Measurements from ENCODE around the gene NIPBL.

Gene NIPBL

DNA sequence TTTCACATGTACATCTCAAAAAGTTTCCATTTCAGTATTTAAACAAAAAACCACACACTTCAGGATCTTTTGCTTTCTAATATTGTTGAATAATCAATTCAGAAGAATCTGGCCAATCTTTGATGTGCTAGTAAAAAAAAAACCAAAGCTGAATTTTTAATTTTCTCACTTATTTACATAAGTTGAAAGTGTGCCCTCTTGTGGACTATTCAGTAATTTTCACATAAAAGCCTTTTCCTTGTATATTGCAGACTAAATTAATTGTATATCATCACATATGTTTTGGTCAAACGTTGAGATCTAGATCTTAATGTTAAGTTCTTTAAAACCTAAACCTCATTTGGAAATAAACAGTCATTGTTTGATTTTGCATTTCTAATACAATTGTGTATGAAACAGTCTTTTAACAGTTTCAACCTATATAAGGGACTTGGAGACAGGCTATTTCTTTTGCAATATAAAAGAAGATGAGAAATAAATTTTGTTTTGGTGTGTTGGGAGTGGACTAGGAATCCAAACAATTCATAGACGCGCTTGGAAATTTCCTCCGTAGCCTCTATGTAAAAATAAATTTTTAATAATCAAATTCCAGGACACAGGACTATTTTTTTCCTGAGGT lies 68.1 kb downstream of the NIPBL start:
- no peak overlapping the region for H3K9ac ChIP-seq (ENCODE audit: low read length)
- H3K27ac ChIP-seq (ENCODE audit: low read depth, low read length), result no peak overlapping the region
- no peaks in the 10 kb centered on the region for H3K36me3 ChIP-seq (ENCODE audit: control insufficient read depth, insufficient read depth, low read length)
- H3K4me3 ChIP-seq (ENCODE audit: low read length), result no peak overlapping the region
- H3K4me1 ChIP-seq (ENCODE audit: control insufficient read depth, insufficient read depth, low read length), result peaks cover 5% of the 10 kb centered on the region
- H3K27me3 ChIP-seq (ENCODE audit: control insufficient read depth, insufficient read depth, low read length), result no peaks in the 10 kb centered on the region

GRCh38 chr5:36945687-36946086 lies 69.1 kb downstream of the NIPBL start:
- Histone ChIP-seq H3K36me3 (ENCODE audit: control insufficient read depth, insufficient read depth, low read length) (no peaks in the 10 kb centered on the region), H3K4me3 (ENCODE audit: low read length) (no peak overlapping the region), H3K4me1 (ENCODE audit: control insufficient read depth, insufficient read depth, low read length) (peaks cover 10% of the 10 kb centered on the region), H3K27me3 (ENCODE audit: control insufficient read depth, insufficient read depth, low read length) (no peaks in the 10 kb centered on the region), H3K27ac (ENCODE audit: low read depth, low read length) (no peak overlapping the region), H3K9ac (ENCODE audit: low read length) (no peak overlapping the region)

- no peaks in the 10 kb centered on the region for H3K27me3 ChIP-seq (ENCODE audit: control insufficient read depth, insufficient read depth, low read length)
- no peak overlapping the region for H3K27ac ChIP-seq (ENCODE audit: low read depth, low read length)
- no peak overlapping the region for H3K4me3 ChIP-seq (ENCODE audit: low read length)
- H3K9ac ChIP-seq (ENCODE audit: low read length), result no peak overlapping the region
- no peaks in the 10 kb centered on the region for H3K36me3 ChIP-seq (ENCODE audit: control insufficient read depth, insufficient read depth, low read length)
- H3K4me1 ChIP-seq (ENCODE audit: control insufficient read depth, insufficient read depth, low read length), result peaks cover 13% of the 10 kb centered on the region
Measured at GRCh38 chr5:36946101-36946500, 69.5 kb downstream of the NIPBL start.

GRCh38 chr5:36948041-36948440 lies 71.5 kb downstream of the NIPBL start:
- no peaks in the 10 kb centered on the region for H3K36me3 ChIP-seq (ENCODE audit: control insufficient read depth, insufficient read depth, low read length)
- peaks cover 14% of the 10 kb centered on the region for H3K4me1 ChIP-seq (ENCODE audit: control insufficient read depth, insufficient read depth, low read length)
- no peak overlapping the region for H3K4me3 ChIP-seq (ENCODE audit: low read length)
- H3K9ac ChIP-seq (ENCODE audit: low read length), result no peak overlapping the region
- H3K27me3 ChIP-seq (ENCODE audit: control insufficient read depth, insufficient read depth, low read length), result no peaks in the 10 kb centered on the region
- no peak overlapping the region for H3K27ac ChIP-seq (ENCODE audit: low read depth, low read length)

DNA sequence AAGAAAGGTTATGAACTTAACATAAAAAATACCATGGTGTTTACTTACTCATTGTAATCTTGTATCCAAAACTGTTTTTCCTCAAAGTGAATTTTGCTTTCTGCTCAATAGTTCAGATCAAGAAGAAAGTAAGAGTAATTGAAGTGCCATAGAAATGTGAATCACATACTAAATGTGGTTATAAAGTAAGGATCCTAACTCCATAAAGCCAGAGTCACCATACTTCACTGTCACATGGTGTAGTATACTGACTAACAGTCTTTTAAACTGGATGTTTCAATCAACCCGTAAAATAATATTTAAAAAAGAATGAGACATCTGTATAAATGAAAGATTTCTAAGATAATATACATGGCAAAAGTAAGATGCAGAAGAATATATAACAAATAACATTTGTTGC lies 72.1 kb downstream of the NIPBL start:
- H3K27ac ChIP-seq (ENCODE audit: low read depth, low read length), result no peak overlapping the region
- no peak overlapping the region for H3K9ac ChIP-seq (ENCODE audit: low read length)
- H3K36me3 ChIP-seq (ENCODE audit: control insufficient read depth, insufficient read depth, low read length), result no peaks in the 10 kb centered on the region
- H3K27me3 ChIP-seq (ENCODE audit: control insufficient read depth, insufficient read depth, low read length), result no peaks in the 10 kb centered on the region
- H3K4me3 ChIP-seq (ENCODE audit: low read length), result no peak overlapping the region
- peaks cover 14% of the 10 kb centered on the region for H3K4me1 ChIP-seq (ENCODE audit: control insufficient read depth, insufficient read depth, low read length)

DNA sequence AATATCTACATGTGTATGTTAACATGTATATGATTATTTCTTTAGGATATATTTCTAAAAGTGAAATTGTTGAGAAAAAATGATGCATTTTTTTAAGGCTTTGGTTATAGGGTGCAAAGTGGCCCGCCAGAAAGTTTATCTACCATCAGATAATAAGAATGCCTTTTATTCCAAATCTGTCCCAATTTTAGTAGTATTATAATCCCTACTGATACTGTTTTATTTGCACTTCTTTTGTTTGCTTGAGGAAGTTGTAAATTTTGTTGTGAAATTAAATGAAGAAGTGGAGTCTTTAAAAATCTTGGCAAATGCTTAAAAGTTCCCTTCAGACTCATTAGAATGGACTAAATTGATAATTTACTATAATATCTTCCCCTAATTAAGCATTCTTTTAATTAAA lies 73.0 kb downstream of the NIPBL start:
- no peak overlapping the region for H3K9ac ChIP-seq (ENCODE audit: low read length)
- no peak overlapping the region for H3K27ac ChIP-seq (ENCODE audit: low read depth, low read length)
- H3K36me3 ChIP-seq (ENCODE audit: control insufficient read depth, insufficient read depth, low read length), result no peaks in the 10 kb centered on the region
- no peak overlapping the region for H3K4me3 ChIP-seq (ENCODE audit: low read length)
- H3K4me1 ChIP-seq (ENCODE audit: control insufficient read depth, insufficient read depth, low read length), result peaks cover 14% of the 10 kb centered on the region
- no peaks in the 10 kb centered on the region for H3K27me3 ChIP-seq (ENCODE audit: control insufficient read depth, insufficient read depth, low read length)

DNA sequence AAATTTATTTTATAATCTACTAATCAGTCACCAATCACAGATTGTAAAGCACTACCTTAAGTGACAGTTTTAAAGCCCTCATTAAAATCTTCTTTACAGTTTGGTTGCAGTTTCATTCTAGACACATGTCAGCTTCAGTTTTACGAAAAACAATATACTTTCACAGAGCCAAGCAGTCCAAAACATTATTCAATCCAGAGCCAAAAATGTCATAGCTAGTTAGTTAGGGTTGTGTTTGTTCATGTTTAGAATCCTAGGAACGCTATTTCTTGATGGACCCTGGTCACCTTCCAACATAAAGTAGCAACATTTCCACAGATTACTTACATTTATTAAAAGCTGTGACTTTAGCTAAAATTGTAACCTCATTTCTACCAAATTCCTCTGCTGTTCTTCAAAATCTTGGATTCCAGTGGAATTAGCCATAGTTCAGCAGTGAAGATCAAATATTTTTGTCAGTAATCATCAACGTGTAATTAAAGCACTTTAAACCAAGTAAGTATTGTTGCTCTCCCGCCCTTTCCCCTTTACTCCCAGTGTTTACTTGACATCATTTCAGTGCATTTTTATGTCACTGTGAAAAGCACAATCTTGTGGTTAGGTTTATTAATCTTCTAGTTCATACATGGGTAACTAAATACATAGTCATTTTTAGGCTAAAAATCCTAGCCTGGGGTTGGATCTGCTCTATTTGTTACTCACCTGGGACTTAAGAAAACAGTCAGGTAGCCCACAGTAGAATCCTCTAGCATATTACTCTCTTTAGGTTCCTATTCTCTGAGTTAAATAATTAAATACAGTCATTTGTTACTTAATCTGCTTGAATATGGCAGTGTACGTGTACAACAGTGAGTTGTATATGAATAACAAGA lies 74.3 kb downstream of the NIPBL start:
- Histone ChIP-seq H3K27me3 (ENCODE audit: control insufficient read depth, insufficient read depth, low read length) (no peaks in the 10 kb centered on the region), H3K27ac (ENCODE audit: low read depth, low read length) (no peak overlapping the region), H3K9ac (ENCODE audit: low read length) (no peak overlapping the region), H3K4me3 (ENCODE audit: low read length) (no peak overlapping the region), H3K36me3 (ENCODE audit: control insufficient read depth, insufficient read depth, low read length) (no peaks in the 10 kb centered on the region), H3K4me1 (ENCODE audit: control insufficient read depth, insufficient read depth, low read length) (peaks cover 14% of the 10 kb centered on the region)

DNA sequence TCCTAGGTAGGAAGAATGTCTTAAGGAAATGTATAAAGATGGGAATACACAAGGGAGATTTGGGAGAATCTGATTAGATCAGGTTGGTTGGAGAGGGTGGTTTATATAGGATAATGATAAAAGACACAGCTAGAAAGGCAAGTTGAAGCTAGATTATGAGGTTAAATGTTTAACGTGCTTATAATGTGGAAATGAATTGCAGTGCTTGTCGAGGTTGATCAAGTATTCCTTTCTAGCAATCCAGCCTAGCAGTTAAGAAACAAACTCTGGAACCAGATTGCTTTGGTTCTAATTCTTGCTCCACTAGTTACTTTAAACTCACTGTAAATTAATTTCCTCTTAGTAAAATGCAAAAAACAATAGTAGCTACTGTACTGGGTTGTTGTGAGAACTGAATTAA lies 76.5 kb downstream of the NIPBL start:
- Histone ChIP-seq H3K36me3 (ENCODE audit: control insufficient read depth, insufficient read depth, low read length) (no peaks in the 10 kb centered on the region), H3K27me3 (ENCODE audit: control insufficient read depth, insufficient read depth, low read length) (no peaks in the 10 kb centered on the region), H3K9ac (ENCODE audit: low read length) (no peak overlapping the region), H3K4me3 (ENCODE audit: low read length) (no peak overlapping the region), H3K4me1 (ENCODE audit: control insufficient read depth, insufficient read depth, low read length) (peaks cover 12% of the 10 kb centered on the region), H3K27ac (ENCODE audit: low read depth, low read length) (no peak overlapping the region)

GRCh38 chr5:36957953-36958537 lies 81.5 kb downstream of the NIPBL start:
- H3K36me3 ChIP-seq (ENCODE audit: control insufficient read depth, insufficient read depth, low read length), result peaks cover 2% of the 10 kb centered on the region
- no peaks in the 10 kb centered on the region for H3K27me3 ChIP-seq (ENCODE audit: control insufficient read depth, insufficient read depth, low read length)
- no peak overlapping the region for H3K4me3 ChIP-seq (ENCODE audit: low read length)
- no peak overlapping the region for H3K27ac ChIP-seq (ENCODE audit: low read depth, low read length)
- H3K4me1 ChIP-seq (ENCODE audit: control insufficient read depth, insufficient read depth, low read length), result no peaks in the 10 kb centered on the region
- H3K9ac ChIP-seq (ENCODE audit: low read length), result no peak overlapping the region

DNA sequence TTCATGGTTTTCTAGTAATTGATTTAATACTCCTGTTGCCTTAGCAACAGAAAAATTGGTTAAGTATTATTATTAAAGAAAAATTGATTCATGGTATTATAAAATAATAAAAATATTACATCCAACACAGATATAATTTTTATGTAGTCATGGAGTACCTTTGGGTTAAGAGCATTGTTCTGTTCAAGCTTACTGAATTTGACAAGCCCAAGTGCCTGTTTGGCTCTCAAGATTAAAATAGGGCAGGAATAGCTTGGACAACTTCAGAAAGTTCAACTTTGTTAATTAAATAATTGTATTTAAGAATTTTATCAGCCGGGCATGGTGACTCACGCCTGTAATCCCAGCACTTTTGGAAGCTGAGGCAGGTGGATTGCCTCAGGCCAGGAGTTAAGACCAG lies 82.0 kb downstream of the NIPBL start:
- Histone ChIP-seq H3K4me3 (ENCODE audit: low read length) (no peak overlapping the region), H3K9ac (ENCODE audit: low read length) (no peak overlapping the region), H3K4me1 (ENCODE audit: control insufficient read depth, insufficient read depth, low read length) (no peaks in the 10 kb centered on the region), H3K27me3 (ENCODE audit: control insufficient read depth, insufficient read depth, low read length) (no peaks in the 10 kb centered on the region), H3K36me3 (ENCODE audit: control insufficient read depth, insufficient read depth, low read length) (peaks cover 2% of the 10 kb centered on the region), H3K27ac (ENCODE audit: low read depth, low read length) (no peak overlapping the region)

DNA sequence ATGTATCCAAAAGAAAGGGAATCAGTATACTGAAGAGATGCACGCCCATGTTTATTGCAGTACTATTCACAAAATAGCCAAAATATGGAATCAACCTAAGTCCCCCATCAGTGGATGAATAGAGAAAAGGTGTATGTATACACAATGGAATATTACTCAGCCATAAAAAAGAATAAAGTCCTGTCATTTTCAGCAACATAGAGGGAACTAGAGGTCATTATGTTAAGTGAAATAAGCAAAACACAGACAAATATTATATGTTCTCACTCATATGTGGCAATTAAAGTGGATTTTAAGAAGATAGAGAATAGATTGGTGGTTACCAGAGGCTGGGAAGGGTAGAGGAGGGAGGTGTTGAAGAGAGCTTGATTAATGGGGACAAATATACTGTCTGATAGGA lies 88.6 kb downstream of the NIPBL start:
- Histone ChIP-seq H3K4me3 (ENCODE audit: low read length) (no peak overlapping the region), H3K9ac (ENCODE audit: low read length) (no peak overlapping the region), H3K36me3 (ENCODE audit: control insufficient read depth, insufficient read depth, low read length) (peaks cover 5% of the 10 kb centered on the region), H3K27me3 (ENCODE audit: control insufficient read depth, insufficient read depth, low read length) (no peaks in the 10 kb centered on the region), H3K4me1 (ENCODE audit: control insufficient read depth, insufficient read depth, low read length) (no peaks in the 10 kb centered on the region), H3K27ac (ENCODE audit: low read depth, low read length) (no peak overlapping the region)

GRCh38 chr5:36969700-36970395 lies 93.3 kb downstream of the NIPBL start:
- H3K27ac ChIP-seq (ENCODE audit: low read depth, low read length), result no peak overlapping the region
- no peak overlapping the region for H3K9ac ChIP-seq (ENCODE audit: low read length)
- no peaks in the 10 kb centered on the region for H3K4me1 ChIP-seq (ENCODE audit: control insufficient read depth, insufficient read depth, low read length)
- no peaks in the 10 kb centered on the region for H3K27me3 ChIP-seq (ENCODE audit: control insufficient read depth, insufficient read depth, low read length)
- peaks cover 4% of the 10 kb centered on the region for H3K36me3 ChIP-seq (ENCODE audit: control insufficient read depth, insufficient read depth, low read length)
- H3K4me3 ChIP-seq (ENCODE audit: low read length), result no peak overlapping the region
